Measurements from ENCODE around the gene MUC4. TPM values are rescaled to one million over a fixed set of nuclear protein-coding genes. Genes with fewer than 3 reads are reported as not detected.
"Not testable (repeated sequence)": the region's sequence is repeated elsewhere in the genome, so short reads cannot be mapped to it uniquely, and the experiment has no call there.

Gene MUC4
- total and polyA plus RNA-seq, 8 donors, result 0.04 to 0.59 (median 0.14) TPM

GRCh38 chr3:195719514-195720254, 92.0 kb downstream of the MUC4 start:
- 77 to 79% methylated on average over 16 of the region's 16 CpGs for WGBS, 2 donors
- not testable (repeated sequence) for H3K27ac ChIP-seq, DNase-seq, H3K27me3 ChIP-seq, H3K4me3 ChIP-seq, H3K9me3 ChIP-seq, H3K36me3 ChIP-seq, ATAC-seq, H3K4me1 ChIP-seq, FAIRE-seq
- intact Hi-C loops (cut with DNase I), result loop anchor here in 1 of 3 donors (2.0 kb wide), 1 partner anchor 99 kb away; no protein-coding TSS in a partner anchor

- intact Hi-C loops (cut with DNase I), result no loop called here
- Histone ChIP-seq H3K27me3 (no peaks in the 10 kb centered on the region), H3K27ac (no peak overlapping the region), H3K9me3 (no peaks in the 10 kb centered on the region), H3K36me3 (peaks cover 0 to 10% (median 0%) of the 10 kb centered on the region in 3 donors), H3K4me3 (no peak overlapping the region), H3K4me1 (peaks cover 0 to 6% (median 0%) of the 10 kb centered on the region in 3 donors)
- no peak for ATAC-seq
- no peak for DNase-seq
- WGBS, 2 donors, result 74 to 84% methylated on average over 7 of the region's 7 CpGs
- no peak for FAIRE-seq
- no peak for TF ChIP-seq CTCF (IDR thresholded peaks at IDR 0.05)
Measured at GRCh38 chr3:195718477-195718984, 93.2 kb downstream of the MUC4 start.

GRCh38 chr3:195717852-195718476, 93.8 kb downstream of the MUC4 start:
- Histone ChIP-seq H3K27me3 (no peaks in the 10 kb centered on the region), H3K9me3 (no peaks in the 10 kb centered on the region), H3K4me1 (peaks cover 0 to 6% (median 0%) of the 10 kb centered on the region in 3 donors), H3K4me3 (no peak overlapping the region), H3K27ac (no peak overlapping the region), H3K36me3 (peaks cover 0 to 10% (median 0%) of the 10 kb centered on the region in 3 donors)
- ATAC-seq, result no peak
- DNase-seq, result no peak
- no peak for FAIRE-seq
- TF ChIP-seq CTCF (IDR thresholded peaks at IDR 0.05), result no peak
- intact Hi-C loops (cut with DNase I), result no loop called here
- 55 to 65% methylated on average over 5 of the region's 5 CpGs for WGBS, 2 donors

- TF ChIP-seq CTCF (IDR thresholded peaks at IDR 0.05), result no peak
- H3K4me1 ChIP-seq, result peaks cover 0 to 6% (median 0%) of the 10 kb centered on the region in 3 donors
- 59 to 76% methylated on average over 9 of the region's 9 CpGs for WGBS, 2 donors
- no peaks in the 10 kb centered on the region for H3K9me3 ChIP-seq
- no peaks in the 10 kb centered on the region for H3K27me3 ChIP-seq
- no peak overlapping the region for H3K27ac ChIP-seq
- no peak overlapping the region for H3K4me3 ChIP-seq
- peaks cover 0 to 10% (median 0%) of the 10 kb centered on the region in 3 donors for H3K36me3 ChIP-seq
- intact Hi-C loops (cut with DNase I), result no loop called here
- FAIRE-seq (no peak), ATAC-seq (no peak), DNase-seq (peak in 1 of 6 donors; percentile 53)
Measured at GRCh38 chr3:195717416-195717815, 94.3 kb downstream of the MUC4 start.

GRCh38 chr3:195715583-195716266, 96.0 kb downstream of the MUC4 start:
- ATAC-seq, result peak; percentile 38 to 71 (median 50)

More at GRCh38 chr3:195715583-195716266, 96.0 kb downstream of the MUC4 start:
- Histone ChIP-seq H3K4me1 (peaks cover 0 to 6% (median 0%) of the 10 kb centered on the region in 3 donors), H3K4me3 (no peak overlapping the region), H3K36me3 (peaks cover 4 to 21% (median 5%) of the 10 kb centered on the region in 3 donors), H3K9me3 (no peaks in the 10 kb centered on the region), H3K27me3 (no peaks in the 10 kb centered on the region), H3K27ac (peak overlapping the region in 2 of 4 donors; percentile 45 to 53)
- intact Hi-C loops (cut with DNase I), result no loop called here
- TF ChIP-seq CTCF (IDR thresholded peaks at IDR 0.05), result no peak
- FAIRE-seq (no peak), DNase-seq (peak in 2 of 6 donors; percentile 31 to 60)
- WGBS, 2 donors, result 82 to 84% methylated on average over 14 of the region's 14 CpGs
